Glutamatergic neuron (in vitro differentiated cells): Measurements from ENCODE around the gene GPC6. TPM values are rescaled to one million over a fixed set of nuclear protein-coding genes. Genes with fewer than 3 reads are reported as not detected.

Experiments
- DNase-seq: peaks from one replicate; pipeline ENCODE4 v3.0.0; 2022
- H3K27ac Mint-ChIP-seq: one replicate; pipeline ENCODE4 v1.8.0; 2020; ENCODE audit warnings: mild to moderate bottlenecking, mixed read lengths, inconsistent platforms; ENCODE audit not compliant: unreplicated experiment
- H3K27me3 Mint-ChIP-seq: one replicate; pipeline ENCODE4 v1.8.0; 2020; ENCODE audit warnings: mild to moderate bottlenecking, moderate library complexity, mixed read lengths, inconsistent platforms; ENCODE audit not compliant: unreplicated experiment
- H3K36me3 Mint-ChIP-seq: one replicate; pipeline ENCODE4 v1.8.0; 2020; ENCODE audit warnings: mild to moderate bottlenecking, mixed read lengths, inconsistent platforms; ENCODE audit not compliant: unreplicated experiment
- H3K4me1 Mint-ChIP-seq: one replicate; pipeline ENCODE4 v1.8.0; 2020; ENCODE audit warnings: mild to moderate bottlenecking, low read depth, mixed read lengths, inconsistent platforms; ENCODE audit not compliant: unreplicated experiment
- H3K4me3 Mint-ChIP-seq: one replicate; pipeline ENCODE4 v1.8.0; 2020; ENCODE audit warnings: mild to moderate bottlenecking, mixed read lengths, inconsistent platforms; ENCODE audit not compliant: unreplicated experiment
- H3K9me3 Mint-ChIP-seq: one replicate; pipeline ENCODE4 v1.8.0; 2020; ENCODE audit warnings: mild to moderate bottlenecking, moderate library complexity, mixed read lengths, inconsistent platforms; ENCODE audit not compliant: unreplicated experiment
- CTCF ChIP-seq: fragments of 200-600 bp; sonication (generic); IDR thresholded peaks from one replicate; pipeline ENCODE4 v1.5.0; 2021; ENCODE audit not compliant: partially characterized antibody, unreplicated experiment
- total RNA-seq: library from RNA; stranded (reverse); fragmentation: NEBNext Ultra II Directional; extraction: Animal tissue kit (Norgen Biotek cat#: 25700); gene quantifications from one replicate; pipeline ENCODE4 v1.2.1, GENCODE V29; 2021; ENCODE audit not compliant: unreplicated experiment

The GPC6 gene
- total RNA-seq, 1 donor from 2014 or later, result 11.8 TPM

- Mint-ChIP-seq H3K4me1 (no peaks in the 10 kb centered on the region), H3K9me3 (no peaks in the 10 kb centered on the region), H3K27me3 (no peaks in the 10 kb centered on the region), H3K27ac (no peak overlapping the region), H3K36me3 (no peaks in the 10 kb centered on the region), H3K4me3 (no peak overlapping the region)
- no peak for DNase-seq
- no peak for TF ChIP-seq CTCF
These were observed 620.6 kb downstream of the GPC6 start for GRCh38 chr13:93847162-93847561.

GRCh38 chr13:93848247-93848646 lies 621.6 kb downstream of the GPC6 start:
- Mint-ChIP-seq H3K9me3 (no peaks in the 10 kb centered on the region), H3K36me3 (no peaks in the 10 kb centered on the region), H3K4me1 (no peaks in the 10 kb centered on the region), H3K4me3 (no peak overlapping the region), H3K27me3 (no peaks in the 10 kb centered on the region), H3K27ac (no peak overlapping the region)
- DNase-seq, result no peak
- no peak for TF ChIP-seq CTCF

GRCh38 chr13:93851236-93851635 lies 624.6 kb downstream of the GPC6 start:
- no peak for TF ChIP-seq CTCF
- no peaks in the 10 kb centered on the region for H3K4me1 Mint-ChIP-seq
- H3K36me3 Mint-ChIP-seq, result no peaks in the 10 kb centered on the region
- H3K27ac Mint-ChIP-seq, result no peak overlapping the region
- DNase-seq, result no peak
- no peaks in the 10 kb centered on the region for H3K27me3 Mint-ChIP-seq
- no peaks in the 10 kb centered on the region for H3K9me3 Mint-ChIP-seq
- no peak overlapping the region for H3K4me3 Mint-ChIP-seq

- TF ChIP-seq CTCF, result no peak
- Mint-ChIP-seq H3K4me1 (no peaks in the 10 kb centered on the region), H3K4me3 (no peak overlapping the region), H3K27ac (no peak overlapping the region), H3K9me3 (no peaks in the 10 kb centered on the region), H3K36me3 (no peaks in the 10 kb centered on the region), H3K27me3 (peaks cover 2% of the 10 kb centered on the region)
- no peak for DNase-seq
These were observed 627.3 kb downstream of the GPC6 start for GRCh38 chr13:93853912-93854311.

- DNase-seq, result no peak
- Mint-ChIP-seq H3K27ac (no peak overlapping the region), H3K36me3 (no peaks in the 10 kb centered on the region), H3K27me3 (peaks cover 2% of the 10 kb centered on the region), H3K4me1 (peaks cover 2% of the 10 kb centered on the region), H3K9me3 (no peaks in the 10 kb centered on the region), H3K4me3 (no peak overlapping the region)
- TF ChIP-seq CTCF, result no peak
These were observed 630.5 kb downstream of the GPC6 start for GRCh38 chr13:93857126-93857525.
